Gastroesophageal sphincter (tissue), 3 donors: ENCODE measurements around the gene AK8.

Source experiments
- CTCF ChIP-seq, 4 experiments: fragments of 200-600 bp in 2 of 4; fragments of 450-650 bp in 2 of 4; sonication (generic) in 1 of 4; IDR thresholded peaks; one replicate each; pipeline ENCODE4 v1.5.1; 2017 to 2019; ENCODE audit warnings: antibody characterized with exemption in 4 of 4, mild to moderate bottlenecking in 2 of 4, moderate library complexity in 2 of 4
- POLR2A ChIP-seq, 2 donors: fragments of 450-650 bp; IDR thresholded peaks; one replicate each; pipeline ENCODE4 v1.6.1; 2017; ENCODE audit warnings: antibody characterized with exemption in 2 of 2, mild to moderate bottlenecking in 2 of 2, moderate library complexity in 1 of 2
- POLR2AphosphoS5 ChIP-seq: sonication (generic); formaldehyde crosslinking; IDR thresholded peaks from one replicate; pipeline ENCODE4 v1.6.1; 2017; ENCODE audit warnings: antibody characterized with exemption

GRCh38 chr9:132898051-132898450, 20.0 kb upstream of the AK8 start:
- TF ChIP-seq CTCF (IDR thresholded peaks at IDR 0.05) = no peak
- no peak for TF ChIP-seq POLR2A (IDR thresholded peaks at IDR 0.05)
- no peak for TF ChIP-seq POLR2AphosphoS5
